Neuronal stem cell (in vitro differentiated cells): ENCODE results near the gene SLC22A13.

Source experiments
- DNase-seq: peaks from one replicate; pipeline ENCODE4 v3.0.0-alpha.2; 2013; ENCODE audit warnings: low spot score
- H2AFZ ChIP-seq: one replicate; pipeline ENCODE4 v1.6.1; 2013; ENCODE audit warnings: mild to moderate bottlenecking, low read length, inconsistent platforms
- H2AK5ac ChIP-seq: 2 replicates; pipeline ENCODE4 v1.6.1; 2013; ENCODE audit warnings: low read depth, mild to moderate bottlenecking, inconsistent platforms, low read length, moderate library complexity, mixed read lengths
- H2BK120ac ChIP-seq: 2 replicates; pipeline ENCODE4 v1.6.1; 2013; ENCODE audit warnings: low read depth, mild to moderate bottlenecking, inconsistent platforms, low read length, moderate library complexity, mixed read lengths
- H2BK12ac ChIP-seq: one replicate; pipeline ENCODE4 v1.6.1; 2013; ENCODE audit warnings: low read length, inconsistent platforms
- H2BK15ac ChIP-seq: 2 replicates; pipeline ENCODE4 v1.6.1; 2013; ENCODE audit warnings: mild to moderate bottlenecking, low read length, inconsistent platforms, mixed read lengths
- H2BK5ac ChIP-seq: one replicate; pipeline ENCODE4 v1.6.1; 2013; ENCODE audit warnings: inconsistent platforms, mild to moderate bottlenecking, low read length, moderate library complexity
- H3K14ac ChIP-seq: one replicate; pipeline ENCODE4 v1.6.1; 2013; ENCODE audit warnings: low read length, inconsistent platforms
- H3K18ac ChIP-seq: 2 replicates; pipeline ENCODE4 v1.6.1; 2013; ENCODE audit warnings: low read length, inconsistent platforms
- H3K23ac ChIP-seq: 2 replicates; pipeline ENCODE4 v1.6.1; 2013; ENCODE audit warnings: low read depth, mild to moderate bottlenecking, mixed read lengths, low read length, inconsistent platforms; ENCODE audit not compliant: poor library complexity
- H3K27ac ChIP-seq: replicated peaks from 3 replicates; pipeline ENCODE4 v1.5.1; 2013; ENCODE audit warnings: low read length, inconsistent platforms
- H3K27me3 ChIP-seq, 3 experiments: 2 replicates each; pipeline ENCODE4 v1.6.1; 2013; ENCODE audit warnings: low read length in 3 of 3, mild to moderate bottlenecking in 2 of 3, inconsistent platforms in 1 of 3, low read depth in 1 of 3, mixed read lengths in 1 of 3, moderate library complexity in 1 of 3; ENCODE audit not compliant: control insufficient read depth in 3 of 3, insufficient read depth in 3 of 3
- H3K36me3 ChIP-seq, 2 donors: replicated peaks in 1 of 2; 2 replicates each; pipeline ENCODE4 v1.6.1; 2013; ENCODE audit warnings: low read length in 2 of 2; ENCODE audit not compliant: control insufficient read depth in 2 of 2, insufficient read depth in 2 of 2
- H3K4ac ChIP-seq: 2 replicates; pipeline ENCODE4 v1.6.1; 2013; ENCODE audit warnings: inconsistent platforms, mild to moderate bottlenecking, low read length, moderate library complexity
- H3K4me1 ChIP-seq, 2 donors: 1 replicate in 1 of 2; 2 replicates in 1 of 2; pipeline ENCODE4 v1.6.1; 2013; ENCODE audit warnings: low read length in 2 of 2, low read depth in 1 of 2; ENCODE audit not compliant: control insufficient read depth in 2 of 2, insufficient read depth in 1 of 2
- H3K4me2 ChIP-seq: one replicate; pipeline ENCODE4 v1.6.1; 2013; ENCODE audit warnings: mild to moderate bottlenecking, low read length, inconsistent platforms; ENCODE audit not compliant: insufficient read depth, poor library complexity, severe bottlenecking
- H3K4me3 ChIP-seq, 2 donors: 2 replicates each; pipeline ENCODE4 v1.5.1; 2013; ENCODE audit warnings: low read length in 2 of 2, mild to moderate bottlenecking in 2 of 2, inconsistent platforms in 1 of 2, moderate library complexity in 1 of 2
- H3K79me1 ChIP-seq: one replicate; pipeline ENCODE4 v1.6.1; 2013; ENCODE audit warnings: low read depth, mild to moderate bottlenecking, inconsistent platforms, low read length, moderate library complexity
- H3K9ac ChIP-seq: one replicate; pipeline ENCODE4 v1.6.1; 2013; ENCODE audit warnings: mild to moderate bottlenecking, low read depth, low read length, inconsistent platforms; ENCODE audit not compliant: poor library complexity
- H3K9me3 ChIP-seq, 2 donors: replicated peaks in 1 of 2; 2 replicates each; pipeline versions ENCODE3 to v1.6.1; 2013; ENCODE audit warnings: low read length in 2 of 2, mild to moderate bottlenecking in 2 of 2, inconsistent platforms in 1 of 2, low read depth in 1 of 2, mixed read lengths in 1 of 2, moderate library complexity in 1 of 2; ENCODE audit not compliant: control insufficient read depth in 2 of 2, insufficient read depth in 1 of 2
- H4K8ac ChIP-seq: one replicate; pipeline ENCODE4 v1.6.1; 2013; ENCODE audit warnings: low read depth, mild to moderate bottlenecking, inconsistent platforms, low read length, moderate library complexity
- H4K91ac ChIP-seq: one replicate; pipeline ENCODE4 v1.6.1; 2013; ENCODE audit warnings: low read length, low read depth, mild to moderate bottlenecking, inconsistent platforms; ENCODE audit not compliant: poor library complexity
- WGBS, 2 donors: extraction: QIAGEN DNeasy Blood & Tissue Kit; methylation state at CpG; one replicate each; pipeline ENCODE4 v1.1.7; 2013; ENCODE audit warnings: missing lambda C conversion rate in 2 of 2, mixed read lengths in 1 of 2; ENCODE audit not compliant: insufficient read length in 2 of 2, insufficient replicate concordance in 1 of 2; ENCODE audit errors: extremely low coverage in 2 of 2; 5-methylcytosine and 5-hydroxymethylcytosine counted together

SLC22A13 gene

DNA sequence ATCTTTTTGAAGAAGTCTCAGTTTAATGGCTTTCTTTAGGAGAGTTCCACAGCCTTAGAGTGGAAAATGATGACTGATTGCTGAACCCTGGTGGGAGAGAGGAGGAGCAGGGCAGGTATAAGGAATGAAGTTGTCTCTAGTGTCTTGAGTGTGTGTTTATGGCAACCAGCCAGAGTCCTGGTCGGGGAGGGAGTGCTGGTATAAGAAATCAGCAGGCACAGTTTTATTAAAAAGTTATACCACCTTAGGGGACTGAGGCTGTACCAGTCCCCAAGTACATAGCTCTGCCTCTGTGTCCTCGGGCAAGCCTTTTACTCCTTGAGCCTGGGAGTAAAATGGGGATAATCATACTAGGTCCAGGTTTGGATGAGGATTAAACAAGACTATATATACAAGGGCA, 46.3 kb downstream of the SLC22A13 start:
- no peak for DNase-seq
- no peak overlapping the region for H4K91ac ChIP-seq
- no peak overlapping the region for H2BK5ac ChIP-seq
- no peak overlapping the region for H4K8ac ChIP-seq
- no peak overlapping the region for H3K14ac ChIP-seq
- no CpG with 5 or more reads among the region's 2 CpGs for WGBS, 2 donors
- no peak overlapping the region for H3K9ac ChIP-seq
- H2AFZ ChIP-seq = no peak overlapping the region
- H2BK12ac ChIP-seq = no peak overlapping the region
- H2AK5ac ChIP-seq = no peak overlapping the region
- H3K27ac ChIP-seq = no peak overlapping the region
- no peak overlapping the region for H2BK15ac ChIP-seq
- H3K36me3 ChIP-seq = no peaks in the 10 kb centered on the region
- no peak overlapping the region for H2BK120ac ChIP-seq
- no peak overlapping the region for H3K18ac ChIP-seq
- H3K79me1 ChIP-seq = no peaks in the 10 kb centered on the region
- H3K4me1 ChIP-seq = peaks cover 4 to 5% of the 10 kb centered on the region in 2 donors
- H3K27me3 ChIP-seq = peaks cover 0 to 18% (median 0%) of the 10 kb centered on the region in 3 experiments
- no peak overlapping the region for H3K23ac ChIP-seq
- no peaks in the 10 kb centered on the region for H3K9me3 ChIP-seq
- H3K4me2 ChIP-seq = no peak overlapping the region
- no peak overlapping the region for H3K4ac ChIP-seq
- H3K4me3 ChIP-seq = no peak overlapping the region

DNA sequence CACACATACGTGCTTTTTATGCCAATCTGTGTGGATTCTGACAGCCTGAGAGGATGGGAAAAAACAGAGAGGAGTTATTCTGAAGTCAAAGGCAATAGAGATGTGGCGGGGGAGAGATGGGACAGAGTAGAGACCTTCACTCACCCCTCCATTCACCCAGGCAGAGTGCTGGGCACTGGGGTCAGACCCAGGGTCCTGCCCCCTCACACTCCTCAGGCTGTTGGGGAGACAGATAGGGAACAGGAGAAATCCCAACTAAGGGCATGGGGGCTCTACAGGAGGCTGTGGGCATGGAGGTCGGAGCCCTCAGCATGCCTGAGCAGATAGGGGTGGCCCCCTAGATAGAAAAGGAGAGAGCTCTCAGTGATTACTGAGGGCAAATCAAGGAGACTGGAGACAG, 46.7 kb downstream of the SLC22A13 start:
- Histone ChIP-seq H3K4me3 (no peak overlapping the region), H2BK12ac (no peak overlapping the region), H3K14ac (no peak overlapping the region), H3K4ac (no peak overlapping the region), H2BK5ac (no peak overlapping the region), H2AK5ac (peak overlapping the region; percentile 15), H4K91ac (no peak overlapping the region), H3K27ac (no peak overlapping the region), H3K9me3 (no peaks in the 10 kb centered on the region), H2BK120ac (no peak overlapping the region), H3K36me3 (no peaks in the 10 kb centered on the region), H3K4me2 (no peak overlapping the region), H2AFZ (no peak overlapping the region), H3K9ac (no peak overlapping the region), H3K18ac (no peak overlapping the region), H2BK15ac (peak overlapping the region; percentile 18), H3K4me1 (peaks cover 4 to 5% of the 10 kb centered on the region in 2 donors), H3K79me1 (no peaks in the 10 kb centered on the region), H3K23ac (no peak overlapping the region), H3K27me3 (peaks cover 0 to 18% (median 0%) of the 10 kb centered on the region in 3 experiments), H4K8ac (no peak overlapping the region)
- no CpG with 5 or more reads among the region's 3 CpGs for WGBS, 2 donors
- DNase-seq = no peak

DNA sequence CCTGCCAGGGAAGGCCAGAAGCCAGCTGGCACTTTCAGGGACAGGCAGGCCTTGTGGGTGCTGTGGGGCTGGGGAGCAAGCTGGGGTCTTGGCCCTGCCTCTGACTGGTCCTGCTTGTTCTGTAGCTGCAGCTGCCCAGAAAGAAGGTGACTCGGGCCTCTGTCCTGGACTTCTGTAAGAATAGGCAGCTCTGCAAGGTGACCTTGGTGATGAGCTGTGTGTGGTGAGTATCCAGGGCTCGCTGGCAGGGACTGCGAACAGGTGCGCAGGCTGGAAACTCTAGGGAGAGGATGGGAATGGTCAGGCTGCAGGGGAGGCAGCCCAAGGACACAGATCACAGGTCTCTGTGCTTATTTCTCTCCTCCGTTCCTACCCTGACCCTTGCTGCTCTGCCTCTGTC, 47.7 kb downstream of the SLC22A13 start:
- Histone ChIP-seq H3K79me1 (no peaks in the 10 kb centered on the region), H4K91ac (no peak overlapping the region), H2BK5ac (no peak overlapping the region), H3K9ac (no peak overlapping the region), H2BK15ac (no peak overlapping the region), H3K27me3 (peaks cover 0 to 21% (median 0%) of the 10 kb centered on the region in 3 experiments), H3K4me1 (peaks cover 4 to 5% of the 10 kb centered on the region in 2 donors), H3K4ac (no peak overlapping the region), H3K4me2 (no peak overlapping the region), H4K8ac (no peak overlapping the region), H3K14ac (no peak overlapping the region), H3K18ac (peak overlapping the region; percentile 21), H3K9me3 (no peaks in the 10 kb centered on the region), H3K4me3 (no peak overlapping the region), H2BK120ac (no peak overlapping the region), H2BK12ac (no peak overlapping the region), H3K23ac (no peak overlapping the region), H3K36me3 (no peaks in the 10 kb centered on the region), H3K27ac (no peak overlapping the region), H2AFZ (no peak overlapping the region), H2AK5ac (peak overlapping the region; percentile 26)
- WGBS, 2 donors = no CpG with 5 or more reads among the region's 5 CpGs
- no peak for DNase-seq

DNA sequence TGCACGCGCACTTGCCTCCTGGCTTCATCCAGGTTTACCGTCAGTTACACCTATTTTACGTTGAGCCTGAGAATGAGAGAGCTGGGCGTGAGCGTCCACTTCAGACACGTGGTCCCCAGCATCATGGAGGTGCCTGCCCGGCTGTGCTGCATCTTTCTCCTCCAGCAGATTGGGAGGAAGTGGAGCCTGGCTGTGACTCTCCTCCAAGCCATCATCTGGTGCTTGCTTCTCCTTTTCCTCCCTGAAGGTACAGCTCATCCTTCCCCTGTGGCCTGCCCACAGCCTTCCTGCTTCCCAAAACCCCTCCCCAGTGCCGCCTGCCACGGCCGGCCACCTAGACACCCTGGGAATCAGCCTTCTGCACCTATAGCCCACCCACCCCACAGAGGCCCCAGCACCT, 48.1 kb downstream of the SLC22A13 start:
- no CpG with 5 or more reads among the region's 11 CpGs for whole genome bisulfite sequencing, 2 donors
- H2AFZ ChIP-seq = peak overlapping the region; percentile 96

More for the DNA sequence above, 48.1 kb downstream of the SLC22A13 start:
- Histone ChIP-seq H3K18ac (no peak overlapping the region), H3K4me1 (peaks cover 4 to 5% of the 10 kb centered on the region in 2 donors), H4K91ac (no peak overlapping the region), H2AK5ac (peak overlapping the region; percentile 26), H3K27ac (no peak overlapping the region), H2BK12ac (no peak overlapping the region), H3K4me3 (no peak overlapping the region), H3K23ac (no peak overlapping the region), H4K8ac (no peak overlapping the region), H2BK15ac (peak overlapping the region; percentile 46), H2BK120ac (no peak overlapping the region), H3K4me2 (no peak overlapping the region), H3K36me3 (no peaks in the 10 kb centered on the region), H3K79me1 (no peaks in the 10 kb centered on the region), H2BK5ac (no peak overlapping the region), H3K27me3 (peaks cover 0 to 19% (median 0%) of the 10 kb centered on the region in 3 experiments), H3K9me3 (no peaks in the 10 kb centered on the region), H3K14ac (no peak overlapping the region), H3K9ac (no peak overlapping the region), H3K4ac (no peak overlapping the region)
- no peak for DNase-seq
